Activated T-cell treated with anti-CD3 and anti-CD28 coated beads for 48 hours (primary cell): ENCODE data around the gene MAP4K2.
A peak's percentile ranks its signal among the peaks of the same experiment; 100 is the strongest.

Experiments used
- DNase-seq: peaks from one replicate; pipeline ENCODE4 v3.0.0-alpha.2; 2020; ENCODE audit warnings: low read depth

The MAP4K2 gene

DNA sequence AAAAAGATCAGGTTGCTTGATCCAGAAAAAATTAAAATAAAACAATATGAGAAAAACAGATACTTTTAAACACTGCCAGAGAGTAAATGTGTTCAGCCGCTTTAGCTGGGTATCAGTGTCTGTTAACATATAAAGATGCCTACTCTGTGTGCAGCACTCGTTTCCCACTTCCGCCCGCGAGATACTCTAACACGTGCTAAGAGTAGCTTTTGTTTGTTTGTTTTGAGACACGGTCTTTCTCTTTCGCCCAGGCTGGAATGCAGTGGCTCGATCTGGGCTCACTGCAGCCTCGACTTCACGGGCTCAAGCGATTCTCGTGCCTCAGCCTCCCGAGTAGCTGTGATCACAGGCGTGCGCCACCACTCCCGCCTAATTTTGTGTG is 7.9 kb upstream of the MAP4K2 start:
- peak; percentile 8 for DNase-seq

DNA sequence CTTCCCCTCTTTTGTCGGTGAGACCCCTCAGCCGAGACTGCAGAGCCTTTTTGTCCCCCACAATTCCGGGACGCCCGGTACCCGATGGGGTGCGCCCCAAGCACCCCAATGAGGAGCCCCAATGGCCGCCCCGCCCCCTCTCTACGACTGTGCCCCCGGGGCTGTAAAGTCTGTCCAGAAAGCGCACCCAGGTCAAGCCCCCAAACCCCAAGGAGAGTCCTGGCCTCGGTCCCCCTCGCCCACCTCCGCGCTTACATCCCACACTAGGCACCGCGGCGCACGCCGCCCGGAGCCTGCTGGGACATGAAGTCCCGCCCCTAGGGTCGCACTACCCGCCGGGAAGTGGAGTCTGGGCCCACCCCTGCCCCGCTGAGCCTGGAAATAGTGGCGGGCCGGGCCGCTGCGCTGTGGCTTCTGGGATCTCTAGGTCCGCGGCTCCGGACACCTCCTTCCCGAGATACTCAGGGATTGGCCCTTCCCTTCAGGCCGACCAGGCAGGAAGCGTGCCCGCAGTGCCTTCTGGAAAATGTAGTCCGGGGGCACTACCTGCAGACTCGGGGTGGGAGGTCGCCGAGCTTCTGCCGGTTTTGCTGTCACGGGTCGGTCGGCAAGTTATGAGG is 7.4 kb upstream of the MAP4K2 start, which contains the start of gene MEN1:
TSS of gene MEN1 (minus strand) at position 281 of the 620 bp plus-strand sequence. CDS start 442 bp downstream, outside the sequence.
- peak; percentile 79 for DNase-seq

DNA sequence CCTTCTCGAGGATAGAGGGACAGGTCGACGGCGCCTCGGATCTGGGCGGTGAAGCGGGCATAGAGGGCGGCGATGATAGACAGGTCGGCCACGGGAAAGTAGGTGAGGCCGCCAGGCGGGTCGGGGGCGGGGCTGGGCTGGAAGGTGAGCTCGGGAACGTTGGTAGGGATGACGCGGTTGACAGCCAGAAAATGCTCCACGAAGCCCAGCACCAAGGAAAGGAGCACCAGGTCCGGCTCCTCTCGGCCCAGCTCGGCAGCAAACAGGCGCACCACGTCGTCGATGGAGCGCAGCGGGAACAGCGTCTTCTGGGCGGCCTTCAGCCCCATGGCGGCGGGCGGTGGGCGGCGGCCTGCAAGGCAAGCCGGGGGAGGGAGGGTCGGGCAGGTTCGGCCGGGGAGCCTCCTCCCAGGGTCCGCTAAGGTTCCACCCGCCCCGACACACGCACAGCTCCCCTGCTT is 6.8 kb upstream of the MAP4K2 start:
- peak; percentile 15 for DNase-seq

DNA sequence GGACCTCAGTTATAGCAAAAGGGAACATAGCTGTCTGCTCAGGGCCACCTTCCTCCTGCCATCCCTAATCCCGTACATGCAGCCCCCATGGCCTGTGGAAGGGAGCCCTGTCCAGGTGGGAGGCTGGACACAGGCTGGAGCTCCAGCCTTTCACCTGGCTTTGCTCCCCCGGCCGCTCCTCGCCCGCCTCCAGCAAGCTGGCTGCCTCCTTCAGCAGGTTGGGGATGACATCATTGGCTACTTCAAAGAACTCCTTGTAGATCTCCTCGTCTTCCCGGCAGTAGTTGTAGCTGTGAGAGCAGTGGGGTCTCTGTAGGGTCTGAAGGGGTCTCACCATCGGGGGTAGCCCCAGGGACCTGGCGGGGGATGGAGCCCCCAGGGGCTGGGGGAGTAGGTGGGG is 2.5 kb upstream of the MAP4K2 start:
- no peak for DNase-seq

DNA sequence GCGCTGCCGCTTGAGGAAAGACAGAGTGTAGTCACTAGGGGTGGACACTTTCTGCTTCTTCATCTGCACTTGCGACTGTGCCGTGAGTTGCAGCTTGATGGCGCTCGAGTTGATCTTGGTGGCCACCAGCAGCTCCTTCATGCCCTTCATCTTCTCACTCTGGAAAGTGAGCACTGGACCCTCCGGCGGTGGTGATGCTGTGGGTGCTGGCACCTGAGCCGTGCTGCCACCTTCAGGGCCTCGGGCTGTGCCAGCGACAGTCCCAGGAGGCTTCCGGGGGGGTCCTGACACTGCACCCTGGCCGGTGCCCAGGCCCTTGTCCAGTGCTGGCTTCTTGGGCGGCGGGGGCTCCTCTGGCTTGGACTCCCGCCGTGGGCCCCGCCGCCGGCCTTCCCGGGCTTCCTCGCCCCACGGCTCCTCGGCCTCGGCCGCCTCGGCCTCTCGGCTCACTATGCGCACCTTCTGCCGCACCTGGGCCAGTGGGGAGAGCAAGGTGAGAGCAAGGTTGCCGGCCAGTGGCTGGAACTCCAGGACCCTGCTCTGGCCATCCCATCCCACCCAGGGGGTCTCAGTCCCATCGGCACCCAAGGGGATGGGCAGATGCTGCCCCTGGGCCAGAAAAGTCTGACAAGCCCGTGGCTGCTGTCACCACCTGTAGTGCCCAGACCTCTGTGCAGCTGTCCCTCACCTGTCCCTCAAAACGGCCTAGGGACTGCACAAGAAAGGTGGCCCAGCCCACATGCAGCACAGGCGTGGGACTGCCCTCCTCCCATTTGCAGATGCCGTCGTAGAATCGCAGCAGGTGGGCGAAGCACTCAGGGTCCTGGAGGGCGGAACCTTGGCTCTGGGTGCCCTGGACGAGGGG is 1.6 kb upstream of the MAP4K2 start:
- DNase-seq: no peak

DNA sequence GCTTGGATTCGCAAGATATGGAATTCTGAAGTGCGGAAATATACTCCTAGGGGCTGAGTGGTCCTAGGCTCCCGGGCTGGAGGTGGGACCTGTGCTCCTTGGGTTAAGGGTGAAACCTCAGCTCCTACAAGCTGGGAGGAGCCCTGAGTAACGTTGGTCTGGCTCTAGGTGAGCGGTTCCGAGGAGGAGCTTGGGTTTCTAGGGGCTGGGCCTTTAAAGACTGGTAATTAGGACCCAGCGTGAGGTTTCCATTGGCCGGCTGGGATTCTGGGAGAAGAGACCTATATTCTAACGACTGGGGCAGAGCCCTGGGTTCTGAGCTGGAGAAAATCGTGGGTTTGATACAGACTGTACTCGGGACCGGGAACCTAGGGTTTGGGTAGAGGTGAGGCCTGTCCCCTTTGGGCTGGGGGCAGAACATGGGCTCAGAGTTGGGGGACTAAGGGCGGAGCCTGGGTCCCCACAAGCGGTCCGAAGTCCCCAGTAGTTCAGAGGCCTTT is 882 bp upstream of the MAP4K2 start:
- no peak for DNase-seq

DNA sequence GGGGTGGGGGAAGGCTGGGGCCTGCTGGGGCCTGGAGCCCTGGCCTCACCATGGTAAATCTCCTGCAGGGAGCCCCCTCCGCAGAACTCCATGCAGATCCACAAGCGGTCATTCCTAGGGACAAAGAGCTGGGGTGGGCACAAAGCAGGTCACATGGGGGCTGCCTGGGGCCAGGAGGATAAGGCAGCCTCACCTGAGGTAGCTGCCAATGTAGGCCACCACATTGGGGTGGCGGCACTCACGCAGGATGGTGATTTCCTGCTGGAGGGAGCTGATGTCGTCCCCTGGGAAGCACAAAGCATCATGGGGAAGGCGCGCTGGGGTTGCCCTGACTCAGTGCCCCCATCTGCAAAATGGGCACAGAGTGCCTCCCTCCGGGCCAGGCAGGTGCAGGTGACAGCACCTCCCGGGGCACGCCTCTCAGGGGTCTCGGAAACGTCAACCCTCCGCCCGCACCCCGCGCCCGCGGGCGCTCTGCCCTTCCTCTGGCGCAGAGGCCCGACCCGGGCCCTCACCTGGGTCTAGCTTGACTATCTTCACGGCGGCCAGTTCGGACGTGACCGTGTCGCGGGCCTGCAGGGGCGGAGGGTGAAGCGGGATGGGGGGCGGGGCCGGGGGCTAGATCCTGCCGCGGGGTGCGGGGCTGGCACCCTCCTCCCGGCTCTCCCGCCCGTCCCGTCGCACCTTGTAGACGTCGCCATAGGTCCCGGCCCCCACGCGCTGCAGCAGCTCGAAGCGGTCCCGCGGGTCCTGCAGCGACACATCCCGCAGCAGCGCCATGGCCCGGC is 450 bp downstream of the MAP4K2 start:
- peak; percentile 37 for DNase-seq

DNA sequence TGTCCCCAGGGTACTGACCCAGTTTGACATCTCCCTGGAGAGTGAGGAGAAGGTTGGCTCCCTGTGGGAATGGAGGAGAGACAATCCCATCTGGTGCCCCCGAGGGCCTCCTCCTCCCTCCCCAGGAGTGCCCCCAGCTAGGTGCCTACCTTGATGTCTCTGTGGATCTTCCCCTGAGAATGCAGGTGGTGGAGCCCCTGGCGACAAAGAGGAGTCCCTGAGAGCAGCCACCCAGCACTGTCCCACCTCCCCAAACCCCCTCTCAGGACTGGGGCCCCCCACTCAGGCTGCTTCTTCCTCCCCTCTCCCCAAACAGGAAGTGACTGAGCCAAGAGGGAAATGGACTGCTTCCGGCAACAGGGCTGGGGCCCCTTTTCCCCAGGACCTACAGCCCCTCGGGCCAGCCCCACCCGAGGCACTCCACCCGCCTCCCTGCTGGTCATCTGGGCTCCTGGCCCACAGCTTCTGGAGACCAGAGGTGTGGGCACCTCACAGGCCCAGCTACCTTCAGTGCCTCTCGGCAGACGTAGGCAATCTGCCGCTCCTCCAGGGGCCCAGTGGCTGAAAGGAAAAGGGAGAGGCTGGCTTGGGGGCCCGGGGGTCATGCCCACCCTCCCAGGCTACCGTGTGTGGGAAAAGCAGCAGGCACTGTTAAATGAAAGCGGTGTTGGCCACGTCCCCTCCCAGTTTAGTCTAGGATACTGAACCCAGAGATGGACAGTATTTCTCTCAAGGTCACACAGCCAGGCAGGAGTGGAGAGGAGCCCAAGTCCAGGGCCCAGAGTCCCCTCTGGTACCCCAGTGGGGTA is 1.2 kb downstream of the MAP4K2 start:
- DNase-seq: no peak

DNA sequence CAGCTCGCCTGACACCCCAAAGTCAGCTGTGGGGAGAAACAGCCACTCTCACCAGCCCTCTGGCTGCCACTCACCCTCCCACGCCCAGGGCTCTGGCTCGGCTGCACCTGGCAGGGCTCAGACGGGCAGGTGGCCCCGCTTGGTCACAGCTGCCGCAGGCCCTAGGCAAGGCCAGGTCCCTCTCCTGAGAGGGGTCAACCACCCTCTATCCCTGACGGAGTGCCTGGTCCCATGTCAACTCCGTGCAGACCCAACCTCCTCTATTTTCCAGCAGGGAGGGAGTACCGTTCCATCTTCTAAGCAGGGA is 1.9 kb downstream of the MAP4K2 start:
- DNase-seq: no peak

DNA sequence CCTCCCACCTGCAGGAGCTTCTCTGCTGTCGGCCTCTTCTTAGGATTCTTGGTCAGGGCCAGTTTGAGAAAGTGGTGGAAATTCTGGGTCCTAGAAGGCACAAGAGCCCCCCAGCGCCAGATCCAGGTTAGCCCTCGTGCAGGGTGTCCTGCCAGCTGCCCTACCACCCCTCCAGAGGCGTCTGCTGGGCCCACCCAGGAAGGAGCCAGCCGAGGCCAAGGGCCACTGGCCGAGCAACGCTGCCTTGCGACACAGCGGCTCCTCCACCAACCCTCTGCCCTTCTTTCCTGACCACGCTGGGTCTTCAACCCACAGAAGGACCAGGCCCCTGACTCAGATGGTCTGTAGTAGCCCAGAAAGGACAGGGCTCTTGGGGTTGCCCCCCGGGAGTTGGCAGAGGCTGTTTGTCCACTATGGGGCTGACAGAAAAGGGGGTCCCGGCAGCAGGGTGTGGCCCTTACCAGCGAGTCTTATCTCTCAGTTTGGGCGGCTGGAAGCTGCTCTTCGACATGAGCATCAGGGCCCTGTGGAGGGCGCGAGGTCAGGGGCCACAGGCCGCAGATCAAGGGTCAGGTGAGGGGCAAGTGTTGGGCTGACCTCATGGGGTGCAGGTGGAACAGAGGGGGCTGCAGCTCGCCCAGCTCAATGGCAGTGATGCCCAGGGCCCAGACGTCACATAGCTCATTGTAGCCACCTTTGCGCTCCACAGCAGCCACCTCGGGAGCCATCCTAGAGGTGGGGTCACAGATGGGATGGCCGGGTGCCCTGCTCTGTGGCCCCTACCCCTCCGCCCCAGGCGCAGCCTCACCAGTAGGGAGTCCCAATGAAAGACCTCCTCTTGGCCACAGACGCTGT is 2.5 kb downstream of the MAP4K2 start:
- no peak for DNase-seq

DNA sequence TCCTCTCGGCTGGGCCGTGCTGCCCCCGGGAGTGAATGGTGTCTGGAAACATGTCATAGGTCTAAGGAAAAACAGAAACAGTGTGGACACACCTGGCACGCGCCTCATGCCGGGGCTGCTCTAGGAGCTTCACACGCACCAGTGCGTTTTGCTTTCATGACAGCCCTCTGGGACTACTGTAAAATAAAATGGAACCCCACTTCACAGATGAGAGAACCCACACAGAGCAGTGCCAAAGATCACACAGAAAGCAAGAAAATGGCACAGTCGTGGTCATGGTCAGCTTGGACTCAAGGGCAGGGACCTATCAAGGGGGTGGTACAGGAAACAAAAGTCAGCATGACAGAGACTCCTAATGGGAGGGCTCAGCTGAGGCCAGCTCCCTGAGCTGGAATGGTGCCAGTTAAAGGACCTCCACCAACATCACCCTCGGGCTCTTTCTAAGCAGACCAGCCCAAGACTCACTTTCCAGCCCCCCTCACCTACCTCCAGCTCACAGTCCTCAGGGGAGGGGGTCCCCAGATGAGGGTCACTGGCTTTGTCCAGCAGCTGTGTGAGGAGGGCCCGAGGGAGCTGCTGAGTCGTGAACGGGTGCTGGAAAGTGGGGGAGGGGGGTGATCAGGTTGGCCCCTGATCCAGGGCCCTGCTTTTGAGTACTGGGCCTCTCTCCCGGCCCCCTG is 3.3 kb downstream of the MAP4K2 start:
- no peak for DNase-seq

DNA sequence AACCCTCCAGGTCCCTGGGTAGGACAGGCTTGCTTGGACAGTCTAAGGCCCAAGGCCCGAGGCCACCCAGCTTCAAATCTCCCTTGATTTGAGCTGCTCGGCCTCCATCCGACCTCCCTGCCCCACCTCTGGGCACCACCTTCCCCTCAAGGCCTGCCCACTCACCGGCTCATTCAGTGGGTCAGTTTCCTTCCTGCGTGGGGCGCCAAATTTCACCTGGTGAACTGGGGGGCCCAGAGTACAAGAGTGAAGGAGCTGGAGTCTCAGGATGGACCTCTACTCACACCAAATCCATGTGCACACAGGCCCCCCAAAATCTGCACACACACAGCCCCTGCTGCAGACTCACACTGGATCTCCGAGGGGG is 3.8 kb downstream of the MAP4K2 start:
- DNase-seq: no peak

DNA sequence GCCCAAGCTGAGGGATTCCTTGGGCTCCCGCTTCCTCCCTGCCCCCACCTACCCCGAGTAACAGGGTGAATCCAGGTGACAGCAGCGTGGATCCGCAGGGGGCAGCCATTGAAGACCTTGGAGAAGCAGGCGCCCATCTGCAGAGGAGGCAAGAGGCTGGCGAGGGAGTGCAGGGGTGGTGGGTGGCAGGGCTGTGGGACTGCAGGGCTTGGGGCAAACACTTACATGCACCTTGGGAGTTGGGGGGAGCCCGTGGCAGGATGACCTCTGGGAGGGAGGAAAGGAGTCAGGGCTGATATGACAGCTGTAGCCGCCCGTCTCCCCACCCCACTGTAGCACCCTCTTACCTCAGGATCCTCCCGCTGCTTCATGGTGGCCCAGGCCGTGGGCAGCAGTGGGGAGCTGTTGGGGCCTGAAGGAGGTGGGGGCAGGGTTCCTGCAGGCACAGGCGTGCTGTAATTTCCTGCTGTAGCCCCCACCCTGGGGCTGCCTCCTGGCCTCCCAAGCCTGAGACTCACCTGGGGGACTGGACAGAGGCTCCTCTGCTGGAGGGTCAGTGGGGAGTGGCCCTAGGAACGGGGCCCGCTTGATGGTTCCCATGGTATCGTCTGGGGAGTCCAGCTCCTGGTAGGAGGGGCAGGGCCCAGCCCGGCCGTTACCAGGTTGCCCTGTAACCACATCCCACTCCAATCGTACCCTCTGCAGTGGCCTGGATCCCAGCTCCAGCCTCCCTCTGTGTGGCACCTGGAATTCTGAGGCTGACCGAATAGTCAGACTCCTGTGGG is 6.1 kb downstream of the MAP4K2 start:
- no peak for DNase-seq

DNA sequence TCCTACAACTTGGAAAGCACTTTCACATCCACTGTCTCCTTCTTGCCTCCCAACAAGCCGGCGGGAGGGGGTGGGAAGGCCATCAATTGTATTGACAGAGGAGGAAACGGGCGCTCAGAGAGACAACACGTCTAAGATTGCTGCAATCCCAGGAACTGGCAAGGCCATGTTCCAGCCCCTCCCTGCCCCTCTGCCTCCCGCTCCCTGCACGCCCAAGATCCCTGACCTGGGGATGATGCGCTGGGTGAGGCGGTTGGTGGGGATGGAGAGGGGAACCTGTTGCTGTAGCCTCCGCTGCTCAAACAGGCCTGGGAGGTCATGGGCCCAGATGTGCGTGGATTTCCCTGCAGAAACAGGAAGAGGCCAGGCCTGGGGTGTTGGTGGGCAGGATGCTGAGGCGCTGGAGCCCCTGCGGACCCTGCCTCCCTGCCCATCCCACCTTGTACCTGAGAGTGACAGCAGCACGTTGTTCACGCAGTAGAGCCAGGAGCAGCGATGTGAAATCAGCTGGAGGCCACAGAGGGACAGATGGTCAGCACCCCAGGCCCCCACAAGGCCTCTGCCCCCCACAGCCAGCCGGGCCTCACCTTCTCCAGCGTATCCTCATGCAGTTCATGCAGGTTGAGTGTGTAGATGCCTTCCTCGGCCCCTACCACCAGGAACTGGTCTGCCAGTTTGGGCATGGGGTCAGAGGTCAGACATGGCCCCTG is 6.8 kb downstream of the MAP4K2 start:
- DNase-seq: no peak

DNA sequence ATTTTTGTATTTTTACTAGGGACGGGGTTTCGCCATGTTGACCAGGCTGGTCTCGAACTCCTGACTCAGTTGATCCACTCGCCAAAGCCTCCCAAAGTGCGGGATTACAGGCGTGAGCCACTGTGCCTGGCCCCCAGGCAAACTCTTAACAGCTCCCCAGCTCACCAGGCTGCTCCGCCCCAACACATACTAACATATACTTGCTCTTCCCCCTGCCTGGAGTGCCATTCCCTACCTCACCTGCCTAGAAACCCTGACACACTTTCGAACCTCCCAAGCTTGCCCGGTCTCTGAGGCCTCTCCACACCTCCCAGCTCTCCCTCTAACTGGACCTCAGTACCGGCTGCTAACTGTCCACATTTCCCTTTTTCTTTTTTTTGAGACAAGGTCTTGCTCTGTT is 8.5 kb downstream of the MAP4K2 start:
- no peak for DNase-seq

DNA sequence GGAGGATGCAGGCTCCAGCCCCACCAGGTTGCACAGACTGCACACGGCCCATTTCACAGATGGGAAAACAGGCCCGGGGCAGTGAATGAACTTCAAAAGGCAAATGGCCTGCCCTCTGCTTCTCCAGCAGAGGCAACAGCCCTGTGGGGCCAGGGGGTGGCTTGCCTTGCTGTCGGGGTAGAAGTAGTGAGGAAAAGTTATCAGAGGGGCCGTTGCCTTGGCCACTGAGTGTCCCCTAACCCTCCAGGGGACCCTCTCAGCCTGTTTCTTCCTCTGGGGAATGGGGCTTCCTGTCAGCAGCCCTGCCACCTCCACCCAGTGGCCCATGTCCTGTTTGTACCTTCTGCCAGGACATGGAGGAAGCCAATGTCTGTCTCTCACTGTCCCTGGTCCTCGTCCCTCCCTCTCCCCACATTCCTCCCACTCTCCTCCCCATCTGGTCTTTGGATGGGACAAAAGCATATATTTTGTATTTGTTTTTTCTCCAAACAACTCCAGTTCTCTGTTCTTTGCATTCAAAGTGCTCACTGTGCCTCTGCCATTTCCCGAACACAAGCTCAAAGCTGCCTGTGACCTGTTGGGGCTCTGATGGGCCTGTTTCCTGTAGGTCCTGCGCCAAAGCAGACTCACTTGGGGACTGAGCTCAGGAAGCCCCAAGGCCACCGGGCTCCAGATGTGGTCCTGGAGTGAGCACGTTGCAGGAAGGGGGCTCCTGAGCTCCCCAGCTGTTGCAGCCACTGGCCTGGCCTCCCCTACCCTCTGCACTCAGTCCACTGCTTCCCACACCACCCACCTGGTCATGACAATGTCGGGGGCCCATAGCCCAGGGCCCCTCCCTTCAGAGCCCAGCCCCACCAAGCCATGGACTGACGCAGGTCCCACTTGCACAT is 9.5 kb downstream of the MAP4K2 start:
- no peak for DNase-seq

DNA sequence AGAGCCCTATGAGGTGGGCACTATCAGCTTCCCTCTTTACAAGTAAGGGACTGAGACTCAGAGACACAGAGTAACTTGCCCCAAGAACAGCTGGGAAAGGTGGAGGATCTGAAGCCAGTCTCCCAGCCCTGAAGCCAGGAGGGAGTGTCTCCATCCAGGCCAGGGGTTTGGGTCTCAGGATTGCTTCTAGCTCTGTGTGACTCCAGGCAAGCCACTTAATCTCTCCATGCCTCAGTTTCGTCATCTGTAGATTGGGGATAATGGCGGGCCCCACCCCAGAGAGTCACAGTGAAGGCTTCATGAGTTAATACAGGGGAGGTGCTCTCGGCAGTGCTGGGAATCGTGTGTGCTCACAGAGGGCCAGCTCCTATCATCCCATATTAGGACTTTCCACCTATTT is 10.5 kb downstream of the MAP4K2 start:
- no peak for DNase-seq

DNA sequence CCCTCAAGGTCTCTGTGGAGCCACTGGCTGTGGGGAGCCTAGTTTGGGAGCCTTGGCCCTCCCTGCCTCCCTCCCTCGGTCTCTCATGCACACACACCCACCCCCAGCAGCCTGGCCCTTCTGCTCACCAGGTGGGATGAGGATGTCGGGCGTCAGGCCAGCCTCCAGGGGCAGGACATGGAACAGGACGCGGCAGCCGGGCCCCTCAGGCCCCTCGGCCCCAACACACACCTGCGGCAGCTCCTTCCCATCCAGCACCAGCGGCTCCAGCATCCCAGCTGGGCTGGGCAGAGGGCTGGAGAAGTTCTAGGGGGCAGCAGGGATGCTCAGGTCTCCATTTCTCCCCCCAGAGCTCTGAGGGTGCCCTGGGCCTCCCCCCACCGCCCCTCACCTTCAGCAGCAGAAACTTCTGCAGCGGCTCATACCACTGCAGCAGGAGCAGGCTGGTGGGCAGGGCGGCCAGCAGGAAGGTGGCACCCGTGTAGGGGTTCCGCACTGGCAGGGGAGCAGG is 11.2 kb downstream of the MAP4K2 start:
- no peak for DNase-seq
